ENCODE data around the gene MAP3K12.

GRCh38 chr12:53501615-53502181 lies 2.4 kb upstream of the MAP3K12 start:
- TF ChIP-seq, protein P1, sequence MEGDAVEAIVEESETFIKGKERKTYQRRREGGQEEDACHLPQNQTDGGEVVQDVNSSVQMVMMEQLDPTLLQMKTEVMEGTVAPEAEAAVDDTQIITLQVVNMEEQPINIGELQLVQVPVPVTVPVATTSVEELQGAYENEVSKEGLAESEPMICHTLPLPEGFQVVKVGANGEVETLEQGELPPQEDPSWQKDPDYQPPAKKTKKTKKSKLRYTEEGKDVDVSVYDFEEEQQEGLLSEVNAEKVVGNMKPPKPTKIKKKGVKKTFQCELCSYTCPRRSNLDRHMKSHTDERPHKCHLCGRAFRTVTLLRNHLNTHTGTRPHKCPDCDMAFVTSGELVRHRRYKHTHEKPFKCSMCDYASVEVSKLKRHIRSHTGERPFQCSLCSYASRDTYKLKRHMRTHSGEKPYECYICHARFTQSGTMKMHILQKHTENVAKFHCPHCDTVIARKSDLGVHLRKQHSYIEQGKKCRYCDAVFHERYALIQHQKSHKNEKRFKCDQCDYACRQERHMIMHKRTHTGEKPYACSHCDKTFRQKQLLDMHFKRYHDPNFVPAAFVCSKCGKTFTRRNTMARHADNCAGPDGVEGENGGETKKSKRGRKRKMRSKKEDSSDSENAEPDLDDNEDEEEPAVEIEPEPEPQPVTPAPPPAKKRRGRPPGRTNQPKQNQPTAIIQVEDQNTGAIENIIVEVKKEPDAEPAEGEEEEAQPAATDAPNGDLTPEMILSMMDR (conservative IDR thresholded peaks at IDR 0.05) = no peak
- no peak for TF ChIP-seq EZH2 (IDR thresholded peaks at IDR 0.05; ENCODE audit: low read depth)

Data from PC-9 (cell line).